GM18867 (cell line): ENCODE results near the gene RNPS1.
A peak's percentile ranks its signal among the peaks of the same experiment; 100 is the strongest.

Source experiments
- ATAC-seq: cut with Tn5 transposase; IDR thresholded peaks from one replicate; pipeline ENCODE4 v1.9.1; 2021; ENCODE audit warnings: mild to moderate bottlenecking, moderate library complexity; ENCODE audit not compliant: unreplicated experiment

RNPS1 gene

DNA sequence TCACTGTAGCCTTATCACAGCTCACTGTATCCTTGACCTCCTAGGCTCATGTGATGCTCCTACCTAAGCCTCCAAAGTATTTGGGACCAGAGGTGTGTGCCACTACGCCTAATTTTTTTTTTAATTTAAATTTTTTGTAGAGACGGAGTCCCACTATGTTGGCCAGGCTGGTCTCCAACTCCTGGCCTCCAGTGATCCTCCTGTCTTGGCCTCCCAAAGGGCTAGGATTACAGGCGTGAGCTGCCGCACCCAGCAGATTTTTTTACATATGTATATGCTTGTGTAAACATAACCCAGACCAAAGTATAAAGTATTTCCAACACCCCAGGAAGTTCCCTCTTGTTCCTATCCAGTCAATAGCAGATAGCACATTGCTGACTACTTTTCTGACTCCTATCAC lies 51.6 kb downstream of the RNPS1 start:
- ATAC-seq, result no peak

- peak; percentile 85 for ATAC-seq
Observed at GRCh38 chr16:2214719-2214968, 53.3 kb downstream of the RNPS1 start, which contains the start of gene PGP. Gene PGP (minus strand): TSS chr16:2214840. CDS start chr16:2214777, 63 bp downstream.

DNA sequence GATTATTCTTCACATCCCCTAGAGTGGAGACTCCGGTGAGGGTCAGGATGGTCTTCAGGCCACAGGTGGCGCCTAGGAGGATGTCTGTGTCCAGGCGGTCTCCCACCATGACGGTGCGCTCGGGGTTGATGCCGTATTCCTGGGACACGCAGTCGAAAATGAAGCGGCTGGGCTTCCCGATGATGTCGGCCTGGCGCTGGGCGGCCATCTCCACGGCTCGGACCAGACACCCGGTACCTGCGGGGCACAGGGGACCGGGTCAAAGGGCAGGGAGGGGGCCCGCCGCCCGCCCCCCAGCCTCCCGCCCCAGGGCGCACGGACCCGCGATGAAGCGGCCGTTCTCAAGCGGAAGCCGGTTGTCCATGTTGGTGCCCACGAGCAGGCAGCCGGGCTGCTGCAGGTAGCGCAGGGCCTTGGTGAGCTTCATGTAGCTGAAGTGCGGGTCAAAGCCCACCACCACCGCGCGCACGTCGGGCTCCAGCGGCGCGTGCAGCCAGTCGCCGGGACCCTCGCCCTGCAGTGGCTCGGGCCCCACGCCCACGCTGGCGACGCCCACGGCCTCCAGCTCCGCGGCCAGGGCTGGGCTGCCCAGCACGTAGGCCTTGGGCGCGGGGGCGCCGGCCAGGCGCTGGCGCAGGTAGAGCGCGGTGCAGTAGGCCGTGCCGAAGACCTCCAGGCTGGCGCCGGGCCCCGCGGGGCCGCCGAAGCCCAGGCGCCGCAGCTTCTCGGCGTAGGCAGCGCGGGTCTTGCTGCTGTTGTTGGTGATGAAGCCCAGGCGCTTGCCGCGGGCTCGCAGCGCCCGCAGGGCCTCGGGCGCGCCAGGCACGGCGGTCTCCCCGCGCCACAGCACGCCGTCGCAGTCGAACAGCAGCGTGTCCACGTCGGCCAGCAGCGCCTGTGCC lies 53.9 kb downstream of the RNPS1 start:
- peak; percentile 10 for ATAC-seq

- ATAC-seq, result no peak
Observed at GRCh38 chr16:2212362-2213324, 55.3 kb downstream of the RNPS1 start.

DNA sequence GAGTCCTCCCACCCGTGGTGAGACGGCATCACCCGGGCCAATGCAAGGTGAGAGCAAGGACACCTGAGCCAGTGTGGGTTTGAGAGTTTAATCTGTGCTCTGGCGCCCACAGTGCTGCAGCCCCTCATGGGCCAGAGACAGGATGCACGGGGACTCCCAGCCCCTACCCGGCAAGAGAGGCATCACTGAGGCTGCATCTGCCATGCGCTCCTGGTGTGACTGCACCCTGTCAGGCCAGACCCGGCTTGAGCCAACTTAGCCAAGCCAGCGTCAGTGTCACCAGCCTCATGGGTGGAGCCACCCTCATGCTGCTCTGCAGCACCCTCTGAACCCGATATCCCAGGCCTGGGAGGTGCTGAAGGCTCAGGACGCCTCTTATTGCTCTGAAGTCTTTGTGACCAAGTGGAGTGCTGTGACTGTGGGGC lies 56.0 kb downstream of the RNPS1 start:
- no peak for ATAC-seq

- ATAC-seq, result no peak
Observed at GRCh38 chr16:2210386-2211365, 57.2 kb downstream of the RNPS1 start, which contains the start of gene BRICD5. Gene BRICD5 (minus strand): TSS chr16:2210863. CDS start chr16:2210833, 30 bp downstream.

GRCh38 chr16:2210009-2210332 lies 58.0 kb downstream of the RNPS1 start:
- no peak for ATAC-seq

DNA sequence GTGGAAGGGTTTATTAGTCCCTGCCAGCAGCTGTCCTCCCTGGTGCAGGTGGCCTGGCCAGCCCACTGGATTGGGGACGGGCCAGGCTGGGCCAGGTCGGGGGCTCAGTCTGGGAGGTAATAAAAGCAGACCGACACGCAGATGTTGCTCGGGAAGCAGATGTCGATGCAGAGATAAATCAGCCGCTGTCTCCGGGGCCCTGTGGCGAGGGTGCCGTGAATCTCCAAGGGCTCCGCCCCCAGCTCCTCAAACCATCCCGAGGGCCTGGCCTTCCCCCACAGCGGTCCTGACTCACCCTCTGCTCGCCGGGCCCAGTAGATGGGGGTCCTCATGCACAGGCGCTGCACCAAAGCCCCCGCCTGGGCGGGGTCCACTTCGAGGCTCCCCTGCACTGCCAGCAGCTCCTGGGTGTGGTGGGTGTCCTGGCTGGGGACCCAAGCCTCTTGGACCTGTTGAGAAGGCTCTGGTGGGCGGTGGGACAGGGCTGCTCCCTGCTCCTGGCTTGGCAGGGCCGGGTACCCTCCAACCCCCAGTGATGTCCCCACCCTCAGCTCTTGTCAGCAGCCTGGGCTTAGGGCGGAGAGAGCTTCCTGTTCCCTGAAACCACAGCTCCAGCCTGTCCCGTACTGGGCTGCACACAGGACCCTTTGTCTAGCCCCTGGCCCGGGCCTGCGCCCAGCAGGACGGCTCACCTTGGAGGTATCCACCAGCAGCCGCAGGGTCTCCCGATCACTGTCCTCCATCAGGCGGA lies 58.5 kb downstream of the RNPS1 start:
- ATAC-seq, result no peak

DNA sequence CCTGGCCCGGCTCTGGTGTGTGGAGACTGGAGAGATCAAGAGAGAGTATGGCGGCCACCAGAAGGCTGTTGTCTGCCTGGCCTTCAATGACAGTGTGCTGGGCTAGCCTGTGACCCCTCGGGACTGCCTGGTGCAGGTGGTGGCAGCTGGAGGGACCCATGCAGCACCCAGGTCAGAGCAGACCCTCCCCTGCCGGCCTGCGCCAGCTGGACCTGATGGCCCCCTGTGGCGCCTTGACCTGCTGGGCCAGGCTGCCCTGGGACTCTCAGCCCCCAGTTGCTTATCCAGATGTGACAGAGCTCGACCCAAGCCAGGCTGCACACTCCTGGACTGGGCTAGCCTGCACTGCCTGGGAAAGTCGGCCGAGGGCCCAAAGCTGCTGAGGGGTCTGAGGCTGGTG lies 59.2 kb downstream of the RNPS1 start:
- ATAC-seq, result no peak

- no peak for ATAC-seq
Observed at GRCh38 chr16:2208308-2208707, 59.6 kb downstream of the RNPS1 start.

GRCh38 chr16:2207872-2208271 lies 60.1 kb downstream of the RNPS1 start:
- no peak for ATAC-seq

- no peak for ATAC-seq
Observed at GRCh38 chr16:2206780-2207433, 61.0 kb downstream of the RNPS1 start.

GRCh38 chr16:2206420-2206779 lies 61.5 kb downstream of the RNPS1 start:
- ATAC-seq, result no peak

DNA sequence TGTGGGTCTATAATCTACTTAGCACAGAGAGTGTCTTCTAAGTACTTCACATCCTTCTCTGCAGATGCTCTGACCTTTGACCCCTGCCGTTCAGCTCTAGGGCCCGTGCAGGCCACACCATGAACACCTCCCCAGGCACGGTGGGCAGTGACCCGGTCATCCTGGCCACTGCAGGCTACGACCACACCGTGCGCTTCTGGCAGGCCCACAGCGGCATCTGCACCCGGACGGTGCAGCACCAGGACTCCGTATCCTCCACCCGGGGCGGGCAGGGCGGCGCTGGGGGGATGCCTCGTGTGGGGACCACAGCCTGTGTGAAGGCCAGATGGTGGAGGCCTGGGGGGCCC lies 62.0 kb downstream of the RNPS1 start:
- peak; percentile 10 for ATAC-seq

DNA sequence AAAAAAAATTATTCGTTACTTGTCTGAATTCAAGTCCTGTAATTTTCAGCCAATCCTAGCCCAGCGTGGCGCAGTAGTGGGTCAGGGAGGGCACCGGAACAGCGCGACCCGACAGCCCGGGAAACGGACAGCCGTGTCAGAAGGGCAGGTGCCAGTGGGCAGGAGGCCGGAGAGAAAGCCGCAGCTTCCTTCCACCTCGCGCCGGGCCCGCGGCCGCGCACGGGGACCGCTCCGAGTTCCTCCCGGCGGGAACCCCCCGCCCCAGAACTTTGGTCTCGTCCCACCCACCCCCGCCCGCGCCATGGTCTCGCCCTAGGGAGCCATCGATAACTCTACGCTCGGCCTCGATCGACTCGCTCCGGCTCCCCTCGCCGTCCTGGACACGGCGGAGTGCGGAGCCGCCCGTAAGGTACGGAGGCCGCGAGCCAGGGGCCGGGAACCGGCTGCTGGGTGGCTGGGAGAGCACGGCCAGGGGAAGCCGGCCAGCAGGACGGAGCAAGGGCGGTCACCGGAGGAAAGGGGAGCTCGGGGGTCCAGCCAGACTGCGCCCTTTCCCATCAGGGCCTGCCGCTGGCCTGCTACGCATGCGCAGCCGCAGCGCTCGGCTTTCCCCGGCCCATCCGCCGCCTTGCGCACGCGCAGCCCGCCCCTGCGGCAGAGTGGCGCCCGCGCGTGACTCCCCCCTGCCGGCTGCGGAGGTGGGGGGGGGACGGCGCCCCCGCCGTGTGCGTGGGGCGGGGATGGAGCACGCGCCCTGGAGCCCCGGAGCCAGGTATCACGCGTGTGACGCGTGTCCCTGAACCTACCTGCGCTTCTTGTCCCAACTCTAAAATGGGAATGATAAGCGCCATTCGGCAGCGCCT lies 62.6 kb downstream of the RNPS1 start, which contains the start of gene MLST8:
Gene MLST8 (plus strand): TSS at position 351 of the 863 bp plus-strand sequence. CDS start 632 bp downstream, outside the sequence.
- peak; percentile 81 for ATAC-seq

DNA sequence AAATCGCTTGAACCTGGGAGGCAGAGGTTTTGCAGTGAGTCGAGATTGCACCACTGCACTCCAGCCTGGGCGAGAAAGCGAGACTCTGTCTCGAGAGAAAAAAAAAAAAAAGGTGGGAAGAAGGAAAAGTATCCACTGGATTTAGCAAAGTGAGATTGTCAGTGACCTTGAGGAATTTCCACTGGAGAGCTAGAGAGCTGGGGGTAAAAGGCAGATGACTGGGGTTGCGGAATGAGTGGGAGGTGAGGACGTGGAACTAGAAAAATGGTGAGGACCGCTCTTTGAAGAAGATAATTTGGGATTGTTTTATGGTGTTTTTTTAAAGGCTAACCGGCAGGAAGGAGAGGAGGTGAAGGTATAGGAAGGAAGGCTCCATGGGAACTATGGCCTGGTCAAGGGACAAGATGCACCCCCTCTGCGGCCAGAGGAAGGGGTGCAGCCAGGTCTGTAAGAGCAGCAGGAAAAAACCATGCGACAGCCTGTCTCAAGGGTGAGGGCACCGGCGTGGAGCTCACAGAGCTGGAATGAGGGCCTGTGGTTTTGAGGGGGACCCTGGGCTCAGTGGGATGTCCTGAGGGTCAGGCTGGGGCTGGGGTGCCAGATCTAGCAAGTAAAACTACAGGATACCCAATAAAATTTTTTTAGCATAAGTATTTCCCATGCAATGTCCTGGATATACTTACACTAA lies 63.4 kb downstream of the RNPS1 start:
- no peak for ATAC-seq
